A673 (cell line): ENCODE measurements around the gene NSG2. TPM values are rescaled to one million over a fixed set of nuclear protein-coding genes. Genes with fewer than 3 reads are reported as not detected.

Experiments
- BruUV-seq: library from RNA; stranded (reverse); fragments of 400-500 nt; replicated peaks from 2 replicates; lab custom pipeline; 2021; lab: Mats Ljungman, UMichigan
- CTCF ChIA-PET: fragments of 300-600 bp; sonication (Branson Sonifier 250); formaldehyde crosslinking; loops from one replicate; lab custom pipeline; 2022; ENCODE audit warnings: antibody characterized with exemption; lab: Charles Lee
- POLR2A ChIA-PET: fragments of 300-600 bp; sonication (Branson Sonifier 250); formaldehyde crosslinking; loops from one replicate; lab custom pipeline; 2022; ENCODE audit warnings: antibody characterized with exemption; ENCODE audit not compliant: low non-redundant PET; lab: Charles Lee
- DNase-seq: peaks from one replicate; pipeline ENCODE4 v3.0.0-alpha.2; 2015; ENCODE audit warnings: low spot score
- H3K27ac ChIP-seq: fragments of 200-600 bp; sonication (generic); 2 replicates; pipeline ENCODE4 v1.5.1; 2016; ENCODE audit warnings: mixed run types, low read depth, mild to moderate bottlenecking, mixed read lengths, antibody characterized with exemption, low read length; ENCODE audit not compliant: poor library complexity, severe bottlenecking
- H3K27me3 ChIP-seq: fragments of 200-600 bp; sonication (generic); replicated peaks from 2 replicates; pipeline ENCODE4 v1.6.1; 2017; ENCODE audit warnings: mixed run types, low read depth, mild to moderate bottlenecking, mixed read lengths, antibody characterized with exemption, low read length; ENCODE audit not compliant: insufficient read depth, poor library complexity
- H3K36me3 ChIP-seq: fragments of 200-600 bp; sonication (generic); 2 replicates; pipeline ENCODE4 v1.6.1; 2016; ENCODE audit warnings: mixed run types, mild to moderate bottlenecking, mixed read lengths, antibody characterized with exemption, low read length; ENCODE audit not compliant: insufficient read depth, poor library complexity, severe bottlenecking
- H3K4me1 ChIP-seq: fragments of 200-600 bp; sonication (generic); 2 replicates; pipeline ENCODE4 v1.6.1; 2017; ENCODE audit warnings: mixed run types, mild to moderate bottlenecking, mixed read lengths, antibody characterized with exemption, low read length; ENCODE audit not compliant: insufficient read depth, poor library complexity, severe bottlenecking
- H3K4me3 ChIP-seq: fragments of 200-600 bp; sonication (generic); 2 replicates; pipeline ENCODE4 v1.5.1; 2016; ENCODE audit warnings: low read depth, mixed run types, mild to moderate bottlenecking, mixed read lengths, low read length; ENCODE audit not compliant: poor library complexity, severe bottlenecking
- H3K9me3 ChIP-seq: fragments of 200-600 bp; sonication (generic); 2 replicates; pipeline ENCODE4 v1.6.1; 2016; ENCODE audit warnings: mixed run types, low read depth, mild to moderate bottlenecking, mixed read lengths, antibody characterized with exemption, low read length; ENCODE audit not compliant: poor library complexity, severe bottlenecking
- CTCF ChIP-seq: fragments of 300-800, 200-600 bp; sonication (generic); conservative IDR thresholded peaks from 2 replicates; pipeline ENCODE4 v1.5.1; 2017; ENCODE audit warnings: low read depth, mild to moderate bottlenecking, antibody characterized with exemption, low read length, moderate library complexity, mixed read lengths
- EZH2 ChIP-seq: fragments of 200-600 bp; sonication (generic); IDR thresholded peaks from 2 replicates; pipeline ENCODE4 v1.6.1; 2017; ENCODE audit warnings: borderline replicate concordance, low read depth, mild to moderate bottlenecking, mixed read lengths, antibody characterized with exemption, low read length; ENCODE audit not compliant: poor library complexity, severe bottlenecking
- intact Hi-C: fragments of 100-400 bp; cut with micrococcal nuclease; formaldehyde crosslinking; loops from one replicate; pipeline ENCODE4 v1.10.0; 2022; ENCODE audit not compliant: unreplicated experiment
- total RNA-seq: library from RNA; stranded (reverse); gene quantifications from 2 replicates; pipeline ENCODE4 v1.2.3, GENCODE V29; 2021

The NSG2 gene
- total RNA-seq, 1 experiment from 2014 or later: 0.60 TPM

GRCh38 chr5:174020928-174021304, 24.6 kb upstream of the NSG2 start:
- ChIA-PET CTCF (no interaction called here), POLR2A (interaction anchor here (0.6 kb wide), 1 partner anchor 120 kb away, joined by 9 read pairs; no protein-coding TSS in a partner anchor)
- no TSS peak for BruUV-seq
- Histone ChIP-seq H3K27ac (no peak overlapping the region), H3K36me3 (no peaks in the 10 kb centered on the region), H3K4me1 (no peaks in the 10 kb centered on the region), H3K4me3 (no peak overlapping the region), H3K9me3 (no peaks in the 10 kb centered on the region), H3K27me3 (peaks cover 26% of the 10 kb centered on the region)
- intact Hi-C loops: loop anchor here (5.0 kb wide), 1 partner anchor 291 kb away; no protein-coding TSS in a partner anchor
- no peak for TF ChIP-seq CTCF
- DNase-seq: no peak

- no peak overlapping the region for H3K4me3 ChIP-seq
- POLR2A ChIA-PET: no interaction called here
- TF ChIP-seq EZH2: no peak
- no peak for TF ChIP-seq CTCF
- DNase-seq: peak; percentile 33
- H3K36me3 ChIP-seq: no peaks in the 10 kb centered on the region
- intact Hi-C loops: loop anchor here (5.0 kb wide), 1 partner anchor 290 kb away; no protein-coding TSS in a partner anchor
- peaks cover 37% of the 10 kb centered on the region for H3K27me3 ChIP-seq
- BruUV-seq: no TSS peak
- CTCF ChIA-PET: no interaction called here
- no peaks in the 10 kb centered on the region for H3K4me1 ChIP-seq
- no peaks in the 10 kb centered on the region for H3K9me3 ChIP-seq
- H3K27ac ChIP-seq: no peak overlapping the region
Measured at GRCh38 chr5:174022384-174023095, 23.0 kb upstream of the NSG2 start.

- Histone ChIP-seq H3K9me3 (no peaks in the 10 kb centered on the region), H3K36me3 (no peaks in the 10 kb centered on the region), H3K4me3 (no peak overlapping the region), H3K4me1 (no peaks in the 10 kb centered on the region), H3K27me3 (peaks cover 28% of the 10 kb centered on the region), H3K27ac (no peak overlapping the region)
- BruUV-seq: no TSS peak
- POLR2A ChIA-PET: no interaction called here
- CTCF ChIA-PET: no interaction called here
- no peak for DNase-seq
- intact Hi-C loops: no loop called here
- TF ChIP-seq EZH2 (no peak), CTCF (no peak)
Measured at GRCh38 chr5:174030286-174030685, 15.2 kb upstream of the NSG2 start.
